GM19351 (cell line): Measurements from ENCODE around the gene POTED.
"Not testable (repeated sequence)": the region's sequence is repeated elsewhere in the genome, so short reads cannot be mapped to it uniquely, and the experiment has no call there.

Experiments
- ATAC-seq: cut with Tn5 transposase; IDR thresholded peaks from one replicate; pipeline ENCODE4 v1.9.1; 2021; ENCODE audit warnings: mild to moderate bottlenecking, moderate library complexity; ENCODE audit not compliant: unreplicated experiment

POTED gene

DNA sequence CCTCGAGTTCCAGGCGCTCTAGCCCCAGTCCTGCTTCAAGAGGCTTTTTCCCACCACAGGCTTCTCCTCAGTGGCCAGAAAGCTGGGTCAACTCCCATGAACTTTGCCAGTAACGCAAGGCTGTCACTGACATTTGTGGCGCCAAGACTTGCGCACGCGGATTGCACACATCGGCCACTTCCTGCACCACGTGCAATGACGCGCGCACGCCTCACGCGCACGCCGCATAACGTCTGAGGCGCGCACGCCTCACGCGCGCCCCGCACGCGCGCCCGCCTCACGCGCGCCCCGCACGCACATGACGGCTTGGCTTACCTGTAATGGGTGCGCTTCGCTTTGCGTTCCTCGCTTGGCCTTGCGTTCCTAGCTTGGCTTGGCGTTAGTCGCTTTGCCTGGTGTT, at the start of gene POTED:
Gene POTED, plus strand, starts transcription at position 301 of the 400 bp plus-strand sequence. CDS start 452 bp downstream, outside the sequence.
- not testable (repeated sequence) for ATAC-seq

DNA sequence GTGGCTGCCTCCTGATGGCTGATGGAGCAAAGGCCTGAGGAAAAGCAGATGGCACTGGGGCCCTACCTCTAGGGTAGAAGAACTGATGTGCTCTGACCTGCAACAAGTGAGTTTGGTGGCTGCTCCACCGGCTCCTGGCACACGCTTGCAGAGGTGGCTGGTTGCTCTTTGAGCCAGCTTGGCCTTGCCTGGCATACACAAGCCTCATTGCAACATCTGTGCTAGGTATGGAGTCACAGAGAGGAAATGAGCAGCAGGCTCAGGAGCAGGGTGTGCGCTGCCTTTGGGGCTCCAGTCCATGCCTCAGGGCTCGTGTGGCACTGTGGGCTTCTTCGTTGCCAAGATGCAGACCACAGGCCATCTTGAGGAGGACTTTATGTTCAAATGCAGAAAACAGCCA, 40.5 kb downstream of the POTED start:
- not testable (repeated sequence) for ATAC-seq

DNA sequence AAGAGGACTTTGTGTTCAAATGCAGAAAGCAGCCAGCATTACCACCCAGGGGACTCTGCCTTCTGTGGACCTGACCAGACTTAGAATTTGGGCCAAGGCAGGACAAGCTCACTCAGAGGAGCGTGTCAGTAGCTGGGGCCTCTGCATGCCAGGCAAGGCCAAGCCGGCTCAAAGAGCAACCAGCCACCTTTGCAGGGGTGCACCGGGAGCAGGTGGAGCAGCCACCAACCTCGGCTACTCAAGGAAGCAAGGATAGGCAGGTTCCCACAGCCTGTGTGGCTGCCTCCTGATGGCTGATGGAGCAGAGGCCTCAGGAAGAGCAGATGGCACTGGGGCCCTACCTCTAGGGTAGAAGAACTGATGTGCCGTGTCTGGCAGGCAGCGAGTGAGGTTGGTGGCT, 42.2 kb downstream of the POTED start:
- ATAC-seq: not testable (repeated sequence)
